HEK293T (cell line): ENCODE results near the gene ADAMTSL4.
"Not testable (repeated sequence)": the region's sequence is repeated elsewhere in the genome, so short reads cannot be mapped to it uniquely, and the experiment has no call there.

Experiments
- CTCF ChIA-PET: fragments of 350-600 bp; formaldehyde crosslinking; extraction: SDS; loops from one replicate; lab custom pipeline; 2021; ENCODE audit warnings: antibody characterized with exemption, inconsistent platforms; lab: Yijun Ruan, JAX
- POLR2A ChIA-PET: fragments of 350-600 bp; formaldehyde crosslinking; extraction: SDS; loops from one replicate; lab custom pipeline; 2020; ENCODE audit warnings: antibody characterized with exemption, inconsistent platforms; lab: Yijun Ruan, JAX
- DNase-seq: peaks from one replicate; pipeline ENCODE4 v3.0.0; 2012; ENCODE audit warnings: mixed read lengths; ENCODE audit errors: extremely low spot score
- ARNT ChIP-seq: fragments of 450-650 bp; IDR thresholded peaks from 2 replicates; pipeline ENCODE4 v1.6.1; 2017; ENCODE audit warnings: mild to moderate bottlenecking
- BHLHE40 ChIP-seq: fragments of 450-650 bp; IDR thresholded peaks from 2 replicates; pipeline ENCODE4 v1.6.1; 2016; ENCODE audit warnings: mild to moderate bottlenecking, moderate library complexity, borderline replicate concordance
- CTBP1 ChIP-seq: fragments of 450-650 bp; IDR thresholded peaks from 2 replicates; pipeline ENCODE4 v1.6.1; 2016; ENCODE audit warnings: borderline replicate concordance
- ELF4 ChIP-seq: fragments of 450-650 bp; IDR thresholded peaks from 2 replicates; pipeline ENCODE4 v1.6.1; 2017; ENCODE audit warnings: antibody characterized with exemption
- FOXA1 ChIP-seq: fragments of 450-650 bp; IDR thresholded peaks from 2 replicates; pipeline ENCODE4 v1.6.1; 2016; ENCODE audit warnings: mild to moderate bottlenecking
- FOXK2 ChIP-seq: fragments of 450-650 bp; IDR thresholded peaks from 2 replicates; pipeline ENCODE4 v1.6.1; 2016; ENCODE audit warnings: mild to moderate bottlenecking
- FOXM1 ChIP-seq: fragments of 450-650 bp; IDR thresholded peaks from 2 replicates; pipeline ENCODE4 v1.6.1; 2017; ENCODE audit warnings: mild to moderate bottlenecking, borderline replicate concordance
- HDGF ChIP-seq: fragments of 450-650 bp; IDR thresholded peaks from 2 replicates; pipeline ENCODE4 v1.6.1; 2017; ENCODE audit warnings: antibody characterized with exemption, borderline replicate concordance
- L3MBTL2 ChIP-seq: fragments of 450-650 bp; conservative IDR thresholded peaks from 2 replicates; pipeline ENCODE4 v1.6.1; 2016; ENCODE audit warnings: mild to moderate bottlenecking
- LEF1 ChIP-seq: fragments of 450-650 bp; IDR thresholded peaks from 2 replicates; pipeline ENCODE4 v1.6.1; 2017; ENCODE audit warnings: mild to moderate bottlenecking, borderline replicate concordance
- NFRKB ChIP-seq: fragments of 450-650 bp; IDR thresholded peaks from 2 replicates; pipeline ENCODE4 v1.6.1; 2016; ENCODE audit warnings: mild to moderate bottlenecking, moderate library complexity
- PKNOX1 ChIP-seq: fragments of 450-650 bp; IDR thresholded peaks from 2 replicates; pipeline ENCODE4 v1.6.1; 2016
- SP1 ChIP-seq: fragments of 450-650 bp; IDR thresholded peaks from 2 replicates; pipeline ENCODE4 v1.6.1; 2017
- SUZ12 ChIP-seq: fragments of 450-650 bp; IDR thresholded peaks from 2 replicates; pipeline ENCODE4 v1.6.1; 2016; ENCODE audit warnings: mild to moderate bottlenecking
- TARDBP ChIP-seq: fragments of 450-650 bp; IDR thresholded peaks from 2 replicates; pipeline ENCODE4 v1.6.1; 2016
- ZNF384 ChIP-seq: fragments of 450-650 bp; IDR thresholded peaks from 2 replicates; pipeline ENCODE4 v1.6.1; 2016

ADAMTSL4 gene

GRCh38 chr1:150573648-150574071 lies 24.5 kb downstream of the ADAMTSL4 start:
- TF ChIP-seq ELF4, result 0 out of 2 replicates have a peak, but pooled peaks have one; percentile 2
- DNase-seq, CTCF ChIA-PET: not testable (repeated sequence)
- POLR2A ChIA-PET, result interaction anchor here (7.7 kb wide), 1 partner anchor 11 kb away, joined by 260 read pairs; no protein-coding TSS in a partner anchor

GRCh38 chr1:150574260-150575071 lies 25.3 kb downstream of the ADAMTSL4 start:
- no peak for TF ChIP-seq HDGF
- no peak for TF ChIP-seq CTBP1
- TF ChIP-seq NFRKB, result no peak
- TF ChIP-seq FOXM1, result no peak
- no peak for TF ChIP-seq TARDBP
- TF ChIP-seq ZNF384, result no peak
- TF ChIP-seq LEF1, result no peak
- TF ChIP-seq BHLHE40, result no peak; the same call in 1 of the 2 replicates
- TF ChIP-seq FOXK2, result no peak
- TF ChIP-seq PKNOX1, result no peak
- TF ChIP-seq FOXA1, result no peak
- TF ChIP-seq ARNT, result no peak
- TF ChIP-seq ELF4, result no peak
- TF ChIP-seq SP1, result no peak
- no peak for TF ChIP-seq SUZ12
- no peak for TF ChIP-seq L3MBTL2
- ChIA-PET POLR2A (interaction anchor here (6.0 to 7.7 kb wide), 2 partner anchors 11 to 55 kb away, joined by 57 to 260 read pairs; partner anchors contain the start of gene ENSA), CTCF (interaction anchor here (1.5 kb wide), 1 partner anchor 14 kb away, joined by 6 read pairs; no protein-coding TSS in a partner anchor)
- no peak for DNase-seq

- CTCF ChIA-PET, result interaction anchor here (1.5 kb wide), 1 partner anchor 14 kb away, joined by 6 read pairs; no protein-coding TSS in a partner anchor
- TF ChIP-seq SP1 (no peak), LEF1 (no peak), FOXM1 (no peak), ELF4 (no peak), BHLHE40 (no peak), ARNT (no peak)
- DNase-seq, result no peak
- POLR2A ChIA-PET, result interaction anchor here (6.0 to 7.7 kb wide), 2 partner anchors 12 to 54 kb away, joined by 57 to 260 read pairs; partner anchors contain the start of gene ENSA
These were observed 25.9 kb downstream of the ADAMTSL4 start for GRCh38 chr1:150575072-150575489.

- CTCF ChIA-PET, result interaction anchor here (1.5 kb wide), 1 partner anchor 15 kb away, joined by 6 read pairs; no protein-coding TSS in a partner anchor
- no peak for DNase-seq
- POLR2A ChIA-PET, result interaction anchor here (6.0 to 7.7 kb wide), 2 partner anchors 13 to 54 kb away, joined by 57 to 260 read pairs; partner anchors contain the start of gene ENSA
- TF ChIP-seq SUZ12 (no peak), L3MBTL2 (no peak), CTBP1 (no peak), ARNT (no peak), ELF4 (no peak), TARDBP (no peak), FOXK2 (no peak), HDGF (no peak), ZNF384 (no peak), BHLHE40 (no peak), LEF1 (no peak), FOXM1 (no peak), NFRKB (no peak), PKNOX1 (no peak), SP1 (no peak), FOXA1 (no peak)
These were observed 26.5 kb downstream of the ADAMTSL4 start for GRCh38 chr1:150575518-150576366.

GRCh38 chr1:150576367-150576711 lies 27.1 kb downstream of the ADAMTSL4 start:
- no peak for DNase-seq
- CTCF ChIA-PET, result interaction anchor here (1.1 kb wide), 1 partner anchor 17 kb away, joined by 3 read pairs; no protein-coding TSS in a partner anchor
- POLR2A ChIA-PET, result interaction anchor here (6.0 to 7.7 kb wide), 2 partner anchors 13 to 53 kb away, joined by 57 to 260 read pairs; partner anchors contain the start of gene ENSA
- no peak for TF ChIP-seq ZNF384
- TF ChIP-seq TARDBP, result no peak
- no peak for TF ChIP-seq LEF1
- no peak for TF ChIP-seq BHLHE40
- no peak for TF ChIP-seq NFRKB
- TF ChIP-seq SUZ12, result no peak
- TF ChIP-seq ARNT, result no peak
- no peak for TF ChIP-seq L3MBTL2
- no peak for TF ChIP-seq HDGF
- TF ChIP-seq ELF4, result no peak
- no peak for TF ChIP-seq FOXA1
- no peak for TF ChIP-seq PKNOX1
- no peak for TF ChIP-seq FOXK2
- no peak for TF ChIP-seq CTBP1
- TF ChIP-seq FOXM1, result no peak
- TF ChIP-seq SP1, result no peak
